SU-DHL-6 (cell line): Measurements from ENCODE around the gene OR7A5.

ENCODE experiments used
- EZH2phosphoT487 ChIP-seq: fragments of 200-600 bp; sonication (generic), shearing (Covaris generic); conservative IDR thresholded peaks from 2 replicates; pipeline ENCODE4 v1.6.1; 2018; ENCODE audit warnings: mild to moderate bottlenecking, antibody characterized with exemption, low read length, moderate library complexity, mixed read lengths
- TF ChIP-seq, protein P1 (sequence below): fragments of 200-600 bp; sonication (generic); IDR thresholded peaks from one replicate; pipeline ENCODE4 v1.5.1; 2017; ENCODE audit warnings: antibody characterized with exemption, mild to moderate bottlenecking, low read length, moderate library complexity; ENCODE audit not compliant: insufficient read depth, poor library complexity, severe bottlenecking

DNA sequence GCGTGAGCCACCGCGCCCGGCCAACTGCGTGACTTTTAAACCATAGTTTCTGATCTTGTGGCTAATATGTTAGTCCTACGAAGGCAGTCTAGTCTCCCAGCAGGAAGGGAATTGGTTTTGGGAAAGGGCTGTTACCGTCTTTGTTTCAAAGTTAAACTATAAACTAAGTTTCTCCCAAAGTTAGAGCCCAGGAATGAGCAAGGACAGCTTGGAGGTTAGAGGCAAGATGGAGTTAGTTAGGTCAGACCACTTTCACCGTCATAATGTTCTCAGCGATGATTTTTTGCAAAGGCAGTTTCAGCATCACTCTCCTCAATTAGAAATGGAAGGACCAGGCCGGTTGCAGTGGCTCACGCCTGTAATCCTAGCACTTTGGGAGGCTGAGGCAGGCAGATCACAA is 39.0 kb downstream of the OR7A5 start:
- TF ChIP-seq, protein P1, sequence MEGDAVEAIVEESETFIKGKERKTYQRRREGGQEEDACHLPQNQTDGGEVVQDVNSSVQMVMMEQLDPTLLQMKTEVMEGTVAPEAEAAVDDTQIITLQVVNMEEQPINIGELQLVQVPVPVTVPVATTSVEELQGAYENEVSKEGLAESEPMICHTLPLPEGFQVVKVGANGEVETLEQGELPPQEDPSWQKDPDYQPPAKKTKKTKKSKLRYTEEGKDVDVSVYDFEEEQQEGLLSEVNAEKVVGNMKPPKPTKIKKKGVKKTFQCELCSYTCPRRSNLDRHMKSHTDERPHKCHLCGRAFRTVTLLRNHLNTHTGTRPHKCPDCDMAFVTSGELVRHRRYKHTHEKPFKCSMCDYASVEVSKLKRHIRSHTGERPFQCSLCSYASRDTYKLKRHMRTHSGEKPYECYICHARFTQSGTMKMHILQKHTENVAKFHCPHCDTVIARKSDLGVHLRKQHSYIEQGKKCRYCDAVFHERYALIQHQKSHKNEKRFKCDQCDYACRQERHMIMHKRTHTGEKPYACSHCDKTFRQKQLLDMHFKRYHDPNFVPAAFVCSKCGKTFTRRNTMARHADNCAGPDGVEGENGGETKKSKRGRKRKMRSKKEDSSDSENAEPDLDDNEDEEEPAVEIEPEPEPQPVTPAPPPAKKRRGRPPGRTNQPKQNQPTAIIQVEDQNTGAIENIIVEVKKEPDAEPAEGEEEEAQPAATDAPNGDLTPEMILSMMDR, result no peak
- no peak for TF ChIP-seq EZH2phosphoT487
